B cell (primary cell): ENCODE measurements around the gene OR12D2. TPM values are rescaled to one million over a fixed set of nuclear protein-coding genes. Genes with fewer than 3 reads are reported as not detected.

Experiments used
- ATAC-seq: fragments of 200-7000 bp; cut with Tn5 transposase; one replicate; pipeline ENCODE4 v1.10.0; 2021; ENCODE audit warnings: low read depth, mild to moderate bottlenecking, moderate number of reproducible peaks, moderate library complexity
- CTCF ChIA-PET: fragments of 350-600 bp; sonication (Branson Sonifier 250); formaldehyde crosslinking; loops from one replicate; lab custom pipeline; 2021; ENCODE audit warnings: antibody characterized with exemption, inconsistent platforms; lab: Charles Lee
- POLR2A ChIA-PET: fragments of 350-600 bp; sonication (Branson Sonifier 250); formaldehyde crosslinking; loops from one replicate; lab custom pipeline; 2021; ENCODE audit warnings: antibody characterized with exemption; lab: Charles Lee
- DNase-seq: peaks from one replicate; pipeline ENCODE4 v3.0.0; 2013
- H2AFZ ChIP-seq: 2 replicates; pipeline ENCODE4 v1.6.1; 2012; ENCODE audit warnings: mild to moderate bottlenecking, low read depth, low read length; ENCODE audit not compliant: insufficient read depth, poor library complexity, severe bottlenecking
- H3K27ac ChIP-seq, 2 donors: 1 replicate in 1 of 2; 2 replicates in 1 of 2; pipeline ENCODE4 v1.5.1; 2012 to 2013; ENCODE audit warnings: low read length in 2 of 2, mild to moderate bottlenecking in 2 of 2, moderate library complexity in 1 of 2
- H3K27me3 ChIP-seq, 4 experiments: fragments of 200-600 bp in 1 of 4; sonication (generic) in 1 of 4; replicated peaks in 1 of 4; 1 replicate in 2 of 4; 2 replicates in 2 of 4; pipeline versions ENCODE4 v1.6.1 to v1.7.0; 2013 to 2016; ENCODE audit warnings: low read length in 3 of 4, mild to moderate bottlenecking in 2 of 4, mixed read lengths in 1 of 4, moderate library complexity in 1 of 4; ENCODE audit not compliant: insufficient read depth in 4 of 4, control insufficient read depth in 3 of 4; ENCODE audit errors: control extremely low read depth in 1 of 4
- H3K36me3 ChIP-seq, 2 experiments: replicated peaks in 1 of 2; 1 replicate in 1 of 2; 2 replicates in 1 of 2; pipeline versions ENCODE4 v1.6.1 to v1.7.1; 2013; ENCODE audit warnings: low read length in 1 of 2; ENCODE audit not compliant: insufficient read depth in 2 of 2, control insufficient read depth in 1 of 2; ENCODE audit errors: control extremely low read depth in 1 of 2, extremely low read depth in 1 of 2
- H3K4me1 ChIP-seq, 2 donors: fragments of 200-600 bp in 1 of 2; sonication (generic) in 1 of 2; 1 replicate in 1 of 2; 2 replicates in 1 of 2; pipeline versions ENCODE4 v1.5.1 to v1.6.1; 2013 to 2017; ENCODE audit warnings: low read length in 2 of 2; ENCODE audit not compliant: control insufficient read depth in 2 of 2, insufficient read depth in 2 of 2
- H3K4me2 ChIP-seq: replicated peaks from 2 replicates; pipeline ENCODE3; 2012; ENCODE audit warnings: mild to moderate bottlenecking, low read depth, low read length; ENCODE audit not compliant: poor library complexity, severe bottlenecking
- H3K4me3 ChIP-seq, 5 experiments: fragments of 200-600 bp in 1 of 5; sonication (generic) in 1 of 5; 1 replicate in 3 of 5; 2 replicates in 2 of 5; pipeline versions ENCODE4 v1.5.1 to v1.7.0; 2011 to 2016; ENCODE audit warnings: low read length in 4 of 5, mild to moderate bottlenecking in 4 of 5, low read depth in 2 of 5, control low read depth in 1 of 5, moderate library complexity in 1 of 5; ENCODE audit not compliant: insufficient read depth in 1 of 5; ENCODE audit errors: control extremely low read depth in 1 of 5, extremely low read depth in 1 of 5
- H3K79me2 ChIP-seq: fragments of 200-600 bp; sonication (generic); one replicate; pipeline ENCODE4 v1.6.0; 2016; ENCODE audit warnings: low read length; ENCODE audit not compliant: control insufficient read depth, insufficient read depth
- H3K9ac ChIP-seq: fragments of 200-600 bp; sonication (generic); 2 replicates; pipeline ENCODE4 v1.6.1; 2017; ENCODE audit warnings: mild to moderate bottlenecking, low read length, moderate library complexity
- H3K9me3 ChIP-seq, 3 donors: one replicate each; pipeline versions ENCODE4 v1.6.1 to v1.7.1; 2013; ENCODE audit warnings: low read length in 2 of 3; ENCODE audit not compliant: control insufficient read depth in 2 of 3, insufficient read depth in 1 of 3; ENCODE audit errors: control extremely low read depth in 1 of 3
- H4K20me1 ChIP-seq: 2 replicates; pipeline ENCODE4 v1.6.0; 2012; ENCODE audit warnings: mild to moderate bottlenecking, low read length; ENCODE audit not compliant: insufficient read depth, control insufficient read depth, poor library complexity, severe bottlenecking
- H3K27ac Mint-ChIP-seq: one replicate; pipeline ENCODE4 v1.8.0; 2021; ENCODE audit warnings: mixed read lengths
- H3K27me3 Mint-ChIP-seq: one replicate; pipeline ENCODE4 v1.8.0; 2021; ENCODE audit warnings: mixed read lengths
- H3K4me1 Mint-ChIP-seq: one replicate; pipeline ENCODE4 v1.8.0; 2021; ENCODE audit warnings: mixed read lengths
- H3K4me3 Mint-ChIP-seq: one replicate; pipeline ENCODE4 v1.8.0; 2021; ENCODE audit warnings: mixed read lengths
- H3K9me3 Mint-ChIP-seq: one replicate; pipeline ENCODE4 v1.8.0; 2022; ENCODE audit warnings: mixed read lengths; ENCODE audit not compliant: insufficient read depth
- CTCF ChIP-seq: fragments of 200-600 bp; IDR thresholded peaks from one replicate; pipeline ENCODE4 v1.8.0; 2022; ENCODE audit warnings: antibody characterized with exemption, mild to moderate bottlenecking
- EZH2 ChIP-seq: IDR thresholded peaks from 2 replicates; pipeline ENCODE4 v1.6.1; 2012; ENCODE audit warnings: borderline replicate concordance, low read depth, mild to moderate bottlenecking, moderate library complexity, low read length; ENCODE audit not compliant: insufficient read depth, poor library complexity, severe bottlenecking
- WGBS: methylation state at CpG from one replicate; pipeline ENCODE4 v1.1.5; 2013; ENCODE audit warnings: missing lambda C conversion rate; ENCODE audit not compliant: insufficient coverage; 5-methylcytosine and 5-hydroxymethylcytosine counted together
- intact Hi-C: fragments of 100-400 bp; cut with micrococcal nuclease; formaldehyde crosslinking; loops from one replicate; pipeline ENCODE4 v1.10.0; 2022
- polyA plus RNA-seq: library from polyadenylated mRNA; depleted of rRNA; stranded (reverse); fragments of >200 nt; gene quantifications from 2 replicates; pipeline ENCODE4 v1.2.3, GENCODE V29; 2012
- total RNA-seq, 2 donors: library from RNA; stranded (reverse); fragments of 120-200 nt in 1 of 2; gene quantifications; 1 replicate in 1 of 2; 2 replicates in 1 of 2; pipeline versions ENCODE4 v1.2.3 to v1.2.4, GENCODE V29; 2013 to 2022

OR12D2 gene
- total and polyA plus RNA-seq, 2 donors (not counting 1 experiment from before 2014, with no cell fraction given) = not detected

DNA sequence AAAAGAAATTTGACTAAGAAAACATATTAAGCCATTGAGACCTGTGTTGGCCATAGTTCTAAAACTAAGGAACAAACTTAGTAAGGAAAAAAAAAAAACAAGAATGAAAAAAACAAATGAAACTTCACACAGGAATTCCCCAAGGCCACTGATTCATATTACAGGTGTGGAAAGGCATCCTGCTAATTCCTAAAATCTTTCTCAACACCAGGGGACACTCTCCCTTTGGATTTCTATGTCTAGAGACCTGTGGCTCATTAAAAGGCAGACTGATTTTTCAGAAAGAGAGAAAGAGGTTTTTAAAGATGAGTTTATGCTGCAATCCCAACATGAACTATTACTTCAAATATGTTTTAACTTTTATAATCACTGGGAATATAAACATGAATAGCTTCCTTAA lies 19.2 kb downstream of the OR12D2 start, which contains the start of gene OR12D1:
TSS of gene OR12D1 (plus strand) at position 341 of the 400 bp plus-strand sequence.
- CTCF ChIA-PET = no interaction called here
- POLR2A ChIA-PET = no interaction called here
- H3K9ac ChIP-seq = no peak within 1 kb of the TSS
- H3K4me1 ChIP-seq = no peaks in the 10 kb centered on the region
- H3K9me3 ChIP-seq = peaks cover 0 to 6% (median 0%) of the 10 kb centered on the region in 3 donors
- intact Hi-C loops = no loop called here
- peaks cover 31% of the 10 kb centered on the region for H3K27me3 Mint-ChIP-seq
- no peak within 1 kb of the TSS for H3K27ac Mint-ChIP-seq
- no peaks in the 10 kb centered on the region for H3K36me3 ChIP-seq
- H2AFZ ChIP-seq = no peak within 1 kb of the TSS
- DNase-seq = no peak
- TF ChIP-seq CTCF = no peak
- no peak for TF ChIP-seq EZH2
- H3K4me1 Mint-ChIP-seq = no peaks in the 10 kb centered on the region
- no peak within 1 kb of the TSS for H3K4me2 ChIP-seq
- H3K27me3 ChIP-seq = peaks cover 0 to 3% (median 0%) of the 10 kb centered on the region in 4 experiments
- no peak within 1 kb of the TSS for H3K4me3 ChIP-seq
- no peak within 1 kb of the TSS for H3K27ac ChIP-seq
- H3K79me2 ChIP-seq = no peaks in the 10 kb centered on the region
- peaks cover 7% of the 10 kb centered on the region for H3K9me3 Mint-ChIP-seq
- H4K20me1 ChIP-seq = no peaks in the 10 kb centered on the region
- H3K4me3 Mint-ChIP-seq = no peak within 1 kb of the TSS
- ATAC-seq = no peak

DNA sequence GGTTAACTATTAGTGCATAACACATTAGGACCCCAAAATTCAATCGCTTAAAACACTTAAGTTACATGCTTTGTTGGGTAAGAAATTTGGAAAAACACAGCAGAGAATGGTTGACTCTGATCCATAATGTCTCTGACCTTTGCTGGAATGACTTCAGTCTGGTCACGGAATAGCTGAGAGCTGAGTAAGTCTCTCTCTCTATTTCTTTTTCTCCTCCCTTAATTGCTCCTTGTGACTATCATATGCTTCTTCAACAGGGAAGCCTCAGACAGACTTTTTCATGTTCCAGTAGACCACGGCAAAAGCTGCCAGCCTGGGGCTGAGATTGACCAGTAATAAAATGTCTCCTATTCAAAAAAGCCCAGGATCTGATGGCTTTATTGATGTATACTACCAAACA lies 24.1 kb downstream of the OR12D2 start:
- ChIA-PET CTCF (no interaction called here), POLR2A (no interaction called here)
- Mint-ChIP-seq H3K4me3 (no peak overlapping the region), H3K9me3 (no peaks in the 10 kb centered on the region), H3K4me1 (no peaks in the 10 kb centered on the region), H3K27me3 (peaks cover 26% of the 10 kb centered on the region), H3K27ac (no peak overlapping the region)
- 100% methylated on average over 1 of the region's 3 CpGs for WGBS
- no peak for ATAC-seq
- Histone ChIP-seq H3K4me1 (no peaks in the 10 kb centered on the region), H3K4me3 (no peak overlapping the region), H3K9ac (no peak overlapping the region), H3K79me2 (no peaks in the 10 kb centered on the region), H3K9me3 (no peaks in the 10 kb centered on the region), H3K27ac (no peak overlapping the region), H3K36me3 (no peaks in the 10 kb centered on the region), H3K4me2 (no peak overlapping the region), H4K20me1 (no peaks in the 10 kb centered on the region), H2AFZ (no peak overlapping the region), H3K27me3 (peaks cover 0 to 2% (median 0%) of the 10 kb centered on the region in 4 experiments)
- DNase-seq = no peak
- no peak for TF ChIP-seq CTCF
- TF ChIP-seq EZH2 = no peak
- intact Hi-C loops = no loop called here
